Activated CD4-positive, CD25-positive, alpha-beta regulatory T cell treated with anti-CD3 and anti-CD28 coated beads, Interleukin-2, amount 50 U/mL, for 16 hours (primary cell): ENCODE results near the gene ADAM12.

Experiments
- DNase-seq: peaks from one replicate; pipeline ENCODE4 v3.0.0-alpha.2; 2020; ENCODE audit warnings: low read depth, low spot score

ADAM12 gene

GRCh38 chr10:126016156-126016805, 372.0 kb downstream of the ADAM12 start:
- no peak for DNase-seq

DNA sequence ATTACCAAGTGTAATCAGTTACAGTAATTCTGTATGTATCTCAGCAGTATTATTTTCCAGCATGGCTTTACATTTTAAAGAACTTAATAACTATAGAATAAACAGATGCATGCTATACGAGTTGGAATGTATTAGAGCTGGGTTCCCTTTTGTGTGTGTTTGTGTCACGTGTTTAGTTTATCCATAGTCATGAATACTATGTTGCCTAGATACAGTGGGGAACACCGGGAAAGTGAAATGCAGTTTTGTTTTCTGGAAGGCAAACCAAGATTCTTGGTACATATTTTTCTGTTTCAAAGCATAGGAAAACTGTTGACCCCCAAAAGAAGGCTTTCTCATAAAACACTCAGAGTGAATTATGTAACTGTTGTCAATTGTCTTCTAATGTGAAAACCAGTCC, 372.9 kb downstream of the ADAM12 start:
- no peak for DNase-seq

GRCh38 chr10:126014309-126014708, 374.0 kb downstream of the ADAM12 start:
- DNase-seq, result no peak

GRCh38 chr10:126013489-126014281, 374.6 kb downstream of the ADAM12 start:
- no peak for DNase-seq

DNA sequence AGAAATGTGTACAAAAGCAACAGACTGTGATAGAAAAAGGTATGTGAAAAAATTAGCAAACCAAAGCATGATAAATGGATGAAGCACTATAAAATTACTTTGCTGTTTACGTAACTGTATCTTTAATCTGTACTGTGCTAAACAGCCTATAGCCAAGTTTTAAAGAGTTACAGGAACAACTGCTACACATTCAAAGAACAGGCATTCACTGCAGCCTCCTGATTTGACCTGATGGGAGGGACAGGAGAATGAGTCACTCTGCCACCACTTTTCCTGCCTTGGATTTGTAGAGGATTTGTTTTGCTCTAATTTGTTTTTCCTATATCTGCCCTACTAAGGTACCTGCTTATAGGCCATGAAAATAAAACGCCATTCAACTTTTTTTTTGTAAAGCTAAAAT, 375.8 kb downstream of the ADAM12 start:
- no peak for DNase-seq

DNA sequence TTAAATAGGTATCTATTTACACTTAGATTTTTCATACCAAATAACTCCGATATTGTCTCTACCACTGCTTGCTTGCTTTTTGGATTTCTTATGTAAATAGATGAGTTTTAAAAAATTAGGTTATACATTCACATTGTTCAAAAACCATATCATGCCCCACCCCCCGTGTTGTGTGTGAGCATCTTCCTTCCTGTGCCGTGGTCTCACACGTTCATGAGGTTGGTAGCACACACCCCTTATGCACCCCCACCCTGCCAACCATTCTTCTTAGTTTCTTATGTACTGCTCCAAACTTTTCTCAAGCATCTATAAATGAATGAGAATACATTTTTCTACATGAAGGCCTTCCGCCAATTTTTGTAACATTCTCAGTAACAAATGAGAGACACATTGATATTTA, 376.3 kb downstream of the ADAM12 start:
- no peak for DNase-seq

DNA sequence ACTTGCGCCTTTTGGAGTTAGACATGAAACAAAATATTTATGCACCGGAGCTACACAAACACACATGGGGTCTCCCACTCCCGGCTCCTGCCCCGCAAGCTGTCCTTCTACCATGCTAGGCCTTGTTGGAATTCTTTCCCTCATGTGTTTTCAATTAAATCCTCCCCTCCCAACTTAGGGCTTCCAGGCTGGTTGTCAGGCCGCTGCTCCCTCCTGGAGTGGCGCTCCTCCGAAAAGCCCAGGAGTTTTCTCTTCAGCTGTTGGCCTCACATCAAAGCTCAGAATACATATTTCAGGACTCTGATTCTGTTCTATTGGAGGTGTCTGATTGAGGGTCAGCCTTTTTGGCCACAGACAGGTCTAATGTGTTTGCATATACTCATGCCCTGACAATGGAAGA, 378.6 kb downstream of the ADAM12 start:
- no peak for DNase-seq

DNA sequence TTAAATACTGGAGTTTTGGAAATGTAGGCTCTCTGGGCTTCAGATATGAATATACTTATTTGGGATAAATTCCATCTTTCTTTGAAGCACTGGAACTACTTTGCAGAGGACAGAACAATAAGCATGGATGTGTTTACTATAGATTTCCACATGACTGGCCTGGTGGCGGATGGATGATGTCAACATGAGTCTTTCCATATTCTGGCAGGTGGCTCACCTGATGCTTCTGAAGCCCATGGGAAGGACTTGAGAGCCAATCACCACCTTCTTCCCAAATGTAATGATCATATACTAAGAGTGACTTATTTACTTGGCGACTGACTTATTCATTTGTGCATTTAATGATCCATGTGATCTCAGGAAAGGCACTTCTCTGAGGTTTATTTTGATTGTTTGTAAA, 381.4 kb downstream of the ADAM12 start:
- no peak for DNase-seq

GRCh38 chr10:126006264-126006663, 382.0 kb downstream of the ADAM12 start:
- DNase-seq, result no peak

DNA sequence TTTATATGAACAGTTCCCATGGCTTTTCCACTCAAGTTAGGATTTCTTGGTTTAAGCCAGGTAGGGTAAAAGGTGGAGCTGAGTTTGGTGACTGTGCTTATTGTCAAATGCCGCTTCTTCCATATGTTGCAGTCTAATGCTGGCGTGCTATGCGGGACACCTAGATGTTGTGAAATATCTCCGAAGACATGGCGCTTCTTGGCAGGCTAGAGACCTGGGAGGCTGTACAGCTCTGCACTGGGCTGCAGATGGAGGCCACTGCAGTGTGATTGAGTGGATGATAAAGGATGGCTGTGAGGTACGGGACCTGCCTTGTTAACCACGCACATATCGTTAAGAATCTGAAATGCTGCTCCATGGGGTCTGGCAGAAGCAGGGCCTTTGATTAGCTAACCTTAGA, 383.5 kb downstream of the ADAM12 start:
- no peak for DNase-seq

- no peak for DNase-seq
Observed at GRCh38 chr10:126001576-126001975, 386.7 kb downstream of the ADAM12 start.

GRCh38 chr10:125999694-126000093, 388.6 kb downstream of the ADAM12 start:
- DNase-seq, result no peak

DNA sequence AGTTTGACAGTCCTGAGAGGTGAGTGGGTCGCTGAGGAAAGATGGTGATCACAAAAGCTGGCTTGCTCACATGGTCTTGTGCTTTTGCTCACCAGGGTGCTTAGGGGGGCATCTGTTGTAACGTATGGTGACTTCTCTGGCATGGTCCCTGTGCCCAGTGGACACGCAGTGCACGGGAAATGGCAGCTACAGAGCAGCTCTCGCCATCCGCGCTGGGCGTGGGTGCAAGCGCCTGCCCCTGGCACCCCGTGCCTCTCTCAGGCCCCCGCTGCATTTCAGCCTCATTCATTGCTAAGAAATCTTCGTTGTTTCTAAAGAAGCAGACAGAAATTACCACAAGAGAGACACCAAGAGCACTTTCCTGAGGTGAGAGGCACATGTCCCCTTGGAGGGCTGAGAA, 390.7 kb downstream of the ADAM12 start:
- DNase-seq, result no peak

GRCh38 chr10:125995726-125996304, 392.5 kb downstream of the ADAM12 start:
- DNase-seq, result no peak

GRCh38 chr10:125994601-125995000, 393.7 kb downstream of the ADAM12 start:
- no peak for DNase-seq

GRCh38 chr10:125992254-125992653, 396.0 kb downstream of the ADAM12 start:
- DNase-seq, result no peak

- no peak for DNase-seq
Observed at GRCh38 chr10:125991392-125991791, 396.9 kb downstream of the ADAM12 start.

DNA sequence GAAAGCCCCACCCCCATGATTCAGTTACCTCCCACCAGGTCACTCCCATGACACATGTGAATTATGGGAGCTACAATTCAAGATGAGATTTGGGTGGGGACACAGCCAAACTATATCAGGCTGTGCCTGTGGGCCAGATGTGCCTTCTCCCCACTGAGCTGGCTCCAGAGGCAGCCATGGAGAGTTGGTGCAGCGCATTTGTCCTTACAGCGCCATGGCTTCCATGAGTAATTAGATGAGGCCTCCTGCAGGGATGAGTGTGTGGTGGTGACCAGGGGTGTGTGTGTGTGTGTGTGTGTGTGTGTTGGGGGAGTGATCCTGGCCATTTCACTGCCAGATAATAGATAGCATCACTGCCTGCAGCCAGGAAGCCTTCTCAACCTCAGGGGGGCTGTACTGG, 397.3 kb downstream of the ADAM12 start:
- DNase-seq, result no peak

- no peak for DNase-seq
Observed at GRCh38 chr10:125989791-125990190, 398.5 kb downstream of the ADAM12 start.

DNA sequence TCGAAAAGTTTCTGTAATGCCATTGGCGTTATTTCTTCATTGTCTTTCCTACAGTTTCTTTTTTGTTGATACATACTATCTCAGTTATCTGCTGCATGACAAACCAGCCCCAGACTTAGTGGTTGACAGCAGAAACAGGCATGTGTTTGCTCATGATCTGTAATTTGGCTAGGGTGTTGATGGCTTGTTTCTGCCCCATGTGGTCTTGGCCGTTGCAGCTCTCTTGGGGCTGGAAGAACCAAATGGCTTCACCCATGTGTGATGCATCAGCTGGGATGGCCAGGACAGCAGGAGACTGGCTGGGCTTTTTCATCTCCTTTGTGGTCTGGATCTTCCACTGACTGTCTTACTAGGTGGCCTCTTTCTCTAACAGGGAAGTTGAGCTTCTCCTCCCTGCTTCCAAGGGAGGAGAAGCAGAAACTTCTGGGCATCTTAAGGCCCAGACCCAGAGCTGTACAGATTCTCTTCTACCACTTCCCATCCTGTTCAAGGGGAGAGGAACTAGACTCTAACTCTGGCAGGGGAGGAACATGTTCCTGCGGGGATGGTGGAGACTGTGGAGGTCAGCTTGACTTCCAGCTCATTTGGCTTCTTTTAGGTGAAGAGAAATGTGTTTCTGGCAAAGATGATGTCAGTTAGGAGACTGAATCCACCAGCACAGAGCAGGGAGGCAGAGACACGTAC, 402.6 kb downstream of the ADAM12 start:
- DNase-seq, result no peak

GRCh38 chr10:125984865-125985495, 403.3 kb downstream of the ADAM12 start:
- no peak for DNase-seq

GRCh38 chr10:125984346-125984745, 403.9 kb downstream of the ADAM12 start:
- DNase-seq, result no peak
